HepG2 (cell line): ENCODE data around the gene C5AR1. TPM values are rescaled to one million over a fixed set of nuclear protein-coding genes. Genes with fewer than 3 reads are reported as not detected.

Experiments
- ATF3 ChIP-seq: sonication (generic); formaldehyde crosslinking; IDR thresholded peaks from 2 replicates; pipeline ENCODE4 v1.4.0; 2020; ENCODE audit warnings: missing genetic modification reagents
- BCL6 ChIP-seq: IDR thresholded peaks from 2 replicates; pipeline ENCODE4 v1.6.1; 2016; ENCODE audit warnings: missing genetic modification reagents, missing compliant biosample characterization
- CAMTA2 ChIP-seq: sonication (generic); formaldehyde crosslinking; IDR thresholded peaks from 2 replicates; pipeline ENCODE4 v1.4.0; 2020; ENCODE audit warnings: mild to moderate bottlenecking, missing genetic modification reagents, borderline replicate concordance
- HDAC1 ChIP-seq: sonication (generic); formaldehyde crosslinking; IDR thresholded peaks from 2 replicates; pipeline ENCODE4 v1.5.1; 2020; ENCODE audit warnings: mild to moderate bottlenecking, missing genetic modification reagents
- HIC2 ChIP-seq: sonication (generic); formaldehyde crosslinking; IDR thresholded peaks from 2 replicates; pipeline ENCODE4 v1.9.0; 2022; ENCODE audit warnings: low read depth, missing genetic modification reagents
- KLF9 ChIP-seq: IDR thresholded peaks from 2 replicates; pipeline ENCODE4 v1.6.1; 2016; ENCODE audit warnings: low read depth
- NCOR1 ChIP-seq: fragments of 200-600 bp; sonication (generic); IDR thresholded peaks from 2 replicates; pipeline ENCODE4 v1.7.0; 2017; ENCODE audit warnings: antibody characterized with exemption, low read length, borderline replicate concordance
- PATZ1 ChIP-seq: sonication (generic); formaldehyde crosslinking; IDR thresholded peaks from 2 replicates; pipeline ENCODE4 v1.4.0; 2020; ENCODE audit warnings: missing genetic modification reagents
- PRDM4 ChIP-seq: sonication (generic); formaldehyde crosslinking; IDR thresholded peaks from 2 replicates; pipeline ENCODE4 v1.9.0; 2021; ENCODE audit warnings: missing genetic modification reagents, borderline replicate concordance
- RAD21 ChIP-seq: fragments of 450-650 bp; formaldehyde crosslinking; IDR thresholded peaks from 2 replicates; pipeline ENCODE4 v1.5.0; 2020; ENCODE audit warnings: mild to moderate bottlenecking
- TARDBP ChIP-seq: sonication (generic); formaldehyde crosslinking; IDR thresholded peaks from 2 replicates; pipeline ENCODE4 v1.8.0; 2022; ENCODE audit warnings: mild to moderate bottlenecking, missing genetic modification reagents
- TBX3 ChIP-seq: fragments of 450-650 bp; IDR thresholded peaks from 2 replicates; pipeline ENCODE4 v1.6.1; 2017; ENCODE audit warnings: antibody characterized with exemption, mild to moderate bottlenecking, inconsistent platforms, borderline replicate concordance
- ZFP36L2 ChIP-seq: sonication (generic); formaldehyde crosslinking; IDR thresholded peaks from 2 replicates; pipeline ENCODE4 v1.4.0; 2020; ENCODE audit warnings: missing genetic modification reagents
- ZNF343 ChIP-seq: sonication (generic); formaldehyde crosslinking; IDR thresholded peaks from 2 replicates; pipeline ENCODE4 v1.4.0; 2020; ENCODE audit warnings: mild to moderate bottlenecking, missing genetic modification reagents
- ZNF513 ChIP-seq: sonication (generic); formaldehyde crosslinking; conservative IDR thresholded peaks from 2 replicates; pipeline ENCODE4 v1.5.0; 2020; ENCODE audit warnings: missing genetic modification reagents
- ZNF564 ChIP-seq: sonication (generic); formaldehyde crosslinking; IDR thresholded peaks from 2 replicates; pipeline ENCODE4 v1.8.1; 2023; ENCODE audit warnings: mild to moderate bottlenecking, missing genetic modification reagents
- ZNF614 ChIP-seq: IDR thresholded peaks from 2 replicates; pipeline ENCODE4 v1.6.1; 2018; ENCODE audit warnings: missing biosample characterization, missing genetic modification reagents, inconsistent platforms, borderline replicate concordance
- ZNF644 ChIP-seq: IDR thresholded peaks from 2 replicates; pipeline ENCODE4 v1.6.1; 2016; ENCODE audit warnings: low read depth
- polyA plus RNA-seq, 8 experiments: library from polyadenylated mRNA; depleted of rRNA in 3 of 8; stranded (reverse) in 7 of 8; unstranded in 1 of 8; fragments of >200 nt; fragmentation: Illumina TruSeq in 4 of 8; extraction: Trizol in 4 of 8; gene quantifications; 2 replicates each; pipeline versions ENCODE4 v1.2.1 to v1.2.3, GENCODE V29; 2011 to 2016; ENCODE audit warnings: low read depth in 4 of 8, missing spikeins in 1 of 8, mixed read lengths in 1 of 8; ENCODE audit not compliant: insufficient read depth in 1 of 8
- total RNA-seq, 5 experiments: library from RNA; depleted of rRNA; stranded (reverse); fragments of >200 nt; fragmentation: Illumina TruSeq; extraction: Trizol; gene quantifications; 2 replicates each; pipeline ENCODE4 v1.2.3, GENCODE V29; 2016; ENCODE audit warnings: low read depth in 1 of 5

The C5AR1 gene
- total and polyA plus RNA-seq, 2 of the 13 experiments (the other 11 are each of a cell fraction or from before 2014, with no cell fraction given): 0.07 to 1.6 TPM

GRCh38 chr19:47273313-47274070, 36.2 kb upstream of the C5AR1 start (continued):
- TF ChIP-seq ZNF614 (CRISPR knock-in tag) (0 out of 2 replicates have a peak, but pooled peaks have one; percentile 23), KLF9 (CRISPR knock-in tag) (no peak), ZNF644 (CRISPR knock-in tag) (no peak), BCL6 (no peak), ZNF343 (CRISPR knock-in tag) (no peak), ZNF513 (CRISPR knock-in tag) (no peak), ATF3 (CRISPR knock-in tag) (no peak; the same call in 1 of the 2 replicates), RAD21 (peak; percentile 18; the same call in 1 of the 2 replicates), CAMTA2 (CRISPR knock-in tag) (0 out of 2 replicates have a peak, but pooled peaks have one; percentile 50), ZNF564 (CRISPR knock-in tag) (0 out of 2 replicates have a peak, but pooled peaks have one; percentile 73), NCOR1 (no peak), ZFP36L2 (no peak), PRDM4 (CRISPR knock-in tag) (no peak), PATZ1 (CRISPR knock-in tag) (peak; percentile 94), HIC2 (CRISPR knock-in tag) (no peak), TBX3 (no peak), TARDBP (CRISPR knock-in tag) (peak; percentile 57; the same call in 1 of the 2 replicates), HDAC1 (CRISPR knock-in tag) (peak; percentile 65; the same call in 1 of the 2 replicates)
